K562 (cell line): ENCODE data around the gene RTP5. TPM values are rescaled to one million over a fixed set of nuclear protein-coding genes. Genes with fewer than 3 reads are reported as not detected.

Experiments
- ATAC-seq: fragments of 200-7000 bp; cut with Tn5 transposase; 3 replicates; pipeline ENCODE4 v1.9.1; 2020; ENCODE audit warnings: moderate library complexity
- BruUV-seq: library from RNA; stranded (reverse); fragments of 400-500 nt; replicated peaks from 2 replicates; lab custom pipeline; 2021; lab: Mats Ljungman, UMichigan
- CTCF ChIA-PET: fragments of 300-600 bp; formaldehyde crosslinking; extraction: SDS; loops from one replicate; lab custom pipeline; 2021; ENCODE audit warnings: low intra/inter-chr PET ratio; lab: Yijun Ruan, JAX
- POLR2A ChIA-PET: fragments of 300-600, 350-650 bp; sonication (Branson Sonifier 250); formaldehyde crosslinking; extraction: SDS; loops from one replicate; lab custom pipeline; 2021; ENCODE audit warnings: antibody characterized with exemption, inconsistent platforms; lab: Yijun Ruan, JAX
- DNase-seq, 4 experiments: peaks; one replicate each; pipeline versions ENCODE4 v3.0.0 to v3.0.0-alpha.2; 2011 to 2018; ENCODE audit warnings: low spot score in 3 of 4, mixed read lengths in 3 of 4; ENCODE audit errors: extremely low read depth in 1 of 4
- FAIRE-seq: peaks from 2 replicates; lab custom pipeline; 2011; peaks lifted over from hg19 to GRCh38; lab: Jason Lieb, UNC
- H2AFZ ChIP-seq: 2 replicates; pipeline ENCODE4 v1.6.0; 2011; ENCODE audit warnings: low read depth, low read length, control low read depth, inconsistent platforms
- H3K27ac ChIP-seq: fragments of 200-600 bp; 3 replicates; pipeline ENCODE4 v1.8.0; 2011; ENCODE audit warnings: low read depth, mild to moderate bottlenecking, control low read depth, inconsistent platforms, low read length, moderate library complexity, mixed read lengths; ENCODE audit errors: extremely low read depth
- H3K27me3 ChIP-seq, 2 experiments: fragments of 300-600 bp in 1 of 2; 2 replicates in 1 of 2; 3 replicates in 1 of 2; pipeline versions ENCODE4 v1.6.0 to v1.8.0; 2011; ENCODE audit warnings: inconsistent platforms in 2 of 2, low read length in 2 of 2, mild to moderate bottlenecking in 1 of 2, mixed read lengths in 1 of 2, moderate library complexity in 1 of 2; ENCODE audit not compliant: control insufficient read depth in 2 of 2, insufficient read depth in 2 of 2
- H3K36me3 ChIP-seq: fragments of 300-600 bp; 3 replicates; pipeline ENCODE4 v1.8.0; 2011; ENCODE audit warnings: mild to moderate bottlenecking, low read length, inconsistent platforms; ENCODE audit not compliant: control insufficient read depth, insufficient read depth
- H3K4me1 ChIP-seq, 2 experiments: fragments of 200-600 bp in 1 of 2; replicated peaks in 1 of 2; 2 replicates in 1 of 2; 3 replicates in 1 of 2; pipeline versions ENCODE4 v1.5.1 to v1.8.0; 2011; ENCODE audit warnings: inconsistent platforms in 2 of 2, low read length in 2 of 2, mild to moderate bottlenecking in 1 of 2, mixed read lengths in 1 of 2, moderate library complexity in 1 of 2; ENCODE audit not compliant: control insufficient read depth in 2 of 2, insufficient read depth in 2 of 2
- H3K4me2 ChIP-seq: 2 replicates; pipeline ENCODE4 v1.6.1; 2011; ENCODE audit warnings: low read length, control low read depth, inconsistent platforms, mixed read lengths; ENCODE audit not compliant: insufficient read depth
- H3K4me3 ChIP-seq: fragments of 200-600 bp; sonication (generic), shearing (Covaris generic); 2 replicates; pipeline ENCODE4 v1.5.1; 2016; ENCODE audit warnings: control low read depth, inconsistent platforms
- H3K79me2 ChIP-seq: fragments of 200-600 bp; 3 replicates; pipeline ENCODE4 v1.8.0; 2011; ENCODE audit warnings: low read length, inconsistent platforms; ENCODE audit not compliant: control insufficient read depth, insufficient read depth
- H3K9ac ChIP-seq, 2 experiments: 2 replicates each; pipeline versions ENCODE4 v1.6.0 to v1.6.1; 2011; ENCODE audit warnings: low read depth in 2 of 2, low read length in 2 of 2, control low read depth in 1 of 2, inconsistent platforms in 1 of 2, mild to moderate bottlenecking in 1 of 2, mixed read lengths in 1 of 2; ENCODE audit not compliant: insufficient read depth in 1 of 2
- H3K9me1 ChIP-seq: one replicate; pipeline ENCODE4 v1.6.0; 2011; ENCODE audit warnings: inconsistent platforms, mild to moderate bottlenecking, low read length, moderate library complexity; ENCODE audit not compliant: control insufficient read depth, insufficient read depth
- H3K9me3 ChIP-seq: replicated peaks from 2 replicates; pipeline ENCODE4 v1.5.1; 2011; ENCODE audit warnings: low read depth, low read length, inconsistent platforms; ENCODE audit not compliant: control insufficient read depth, insufficient read depth
- H4K20me1 ChIP-seq: replicated peaks from 2 replicates; pipeline ENCODE4 v1.6.1; 2011; ENCODE audit warnings: low read length, inconsistent platforms, mixed read lengths; ENCODE audit not compliant: control insufficient read depth, insufficient read depth
- CBX5 ChIP-seq: IDR thresholded peaks from 2 replicates; pipeline ENCODE4 v1.6.1; 2014; ENCODE audit warnings: low read depth, borderline replicate concordance
- HLTF ChIP-seq: fragments of 450-650 bp; IDR thresholded peaks from 2 replicates; pipeline ENCODE4 v1.6.1; 2016
- MBD2 ChIP-seq: sonication (generic); IDR thresholded peaks from 2 replicates; pipeline ENCODE4 v1.6.1; 2016; ENCODE audit warnings: low read depth, borderline replicate concordance
- MED1 ChIP-seq: sonication (generic); formaldehyde crosslinking; IDR thresholded peaks from 2 replicates; pipeline ENCODE4 v1.8.1; 2023; ENCODE audit warnings: missing genetic modification reagents, borderline replicate concordance
- POLR2AphosphoS2 ChIP-seq: IDR thresholded peaks from 2 replicates; pipeline ENCODE4 v1.6.1; 2012; ENCODE audit warnings: low read length, improper control_type of control experiment
- RB1 ChIP-seq: fragments of 450-650 bp; IDR thresholded peaks from 2 replicates; pipeline ENCODE4 v1.6.1; 2017; ENCODE audit warnings: low read depth, mild to moderate bottlenecking
- RBBP5 ChIP-seq: fragments of 200-600 bp; sonication (generic); IDR thresholded peaks from 2 replicates; pipeline ENCODE4 v1.6.1; 2012; ENCODE audit warnings: borderline replicate concordance, mild to moderate bottlenecking, low read length, control low read depth, inconsistent platforms; ENCODE audit not compliant: insufficient read depth, poor library complexity, severe bottlenecking
- SIN3B ChIP-seq: fragments of 450-650 bp; IDR thresholded peaks from 2 replicates; pipeline ENCODE4 v1.6.1; 2017; ENCODE audit warnings: low read depth, mild to moderate bottlenecking, moderate library complexity
- SMAD3 ChIP-seq: fragments of 450-650 bp; formaldehyde crosslinking; conservative IDR thresholded peaks from 2 replicates; pipeline ENCODE4 v1.4.0; 2020; ENCODE audit warnings: mild to moderate bottlenecking
- ZNF174 ChIP-seq: fragments of 250-450 bp; sonication (Bioruptor Pico); IDR thresholded peaks from 2 replicates; pipeline ENCODE4 v1.4.0; 2020; ENCODE audit warnings: mild to moderate bottlenecking
- ZNF668 ChIP-seq: fragments of 250-450 bp; sonication (Bioruptor Pico); IDR thresholded peaks from 2 replicates; pipeline ENCODE4 v1.8.0; 2022; ENCODE audit warnings: mild to moderate bottlenecking, inconsistent platforms
- WGBS: fragments of 100-300 bp; shearing (Covaris generic); methylation state at CpG from one replicate; pipeline ENCODE4 v1.1.6; 2016; ENCODE audit warnings: low coverage, mixed read lengths; ENCODE audit not compliant: insufficient coverage; ENCODE audit errors: missing lambda C conversion rate; 5-methylcytosine and 5-hydroxymethylcytosine counted together
- in situ Hi-C: fragments of 300-500 bp; cut with MboI; formaldehyde crosslinking; loops from 4 replicates; pipeline ENCODE4 v1.15.0; 2018; ENCODE audit warnings: inconsistent platforms, mixed read lengths
- intact Hi-C: fragments of 100-400 bp; cut with micrococcal nuclease; formaldehyde crosslinking; loops from 2 replicates; pipeline ENCODE4 v1.14.2; 2022
- polyA plus RNA-seq, 8 experiments: library from polyadenylated mRNA; depleted of rRNA in 4 of 8; stranded (reverse) in 5 of 8; unstranded in 3 of 8; fragments of >200 nt; fragmentation: Nextera tagmentation in 2 of 8; fragmentation: Illumina TruSeq in 1 of 8; extraction: Ambion mirVana in 2 of 8; extraction: Trizol in 1 of 8; gene quantifications; 2 replicates each; pipeline versions ENCODE4 v1.2.1 to v1.2.3, GENCODE V29; 2011 to 2014; ENCODE audit warnings: inconsistent platforms in 1 of 8, missing spikeins in 1 of 8
- total RNA-seq, 7 experiments: library from RNA; depleted of rRNA in 6 of 7; stranded (reverse); fragments of >200 nt in 6 of 7; fragmentation: Illumina TruSeq in 2 of 7; extraction: Trizol in 2 of 7; gene quantifications; 2 replicates each; pipeline versions ENCODE4 v1.2.1 to v1.2.3, GENCODE V29; 2011 to 2021; ENCODE audit warnings: low replicate concordance in 1 of 7
- TF ChIP-seq, protein P1 (sequence below), 2 experiments: fragments of 450-650 bp; IDR thresholded peaks; 2 replicates each; pipeline ENCODE4 v1.6.1; 2016
- TF ChIP-seq, protein P2 (sequence below): fragments of 250-450 bp; sonication (Bioruptor Pico); IDR thresholded peaks from 2 replicates; pipeline ENCODE4 v1.5.0; 2020; ENCODE audit warnings: mild to moderate bottlenecking, borderline replicate concordance

Gene RTP5
- total and polyA plus RNA-seq, 9 of the 15 experiments (the other 6 are each of a cell fraction or from before 2014, with no cell fraction given): not detected

DNA sequence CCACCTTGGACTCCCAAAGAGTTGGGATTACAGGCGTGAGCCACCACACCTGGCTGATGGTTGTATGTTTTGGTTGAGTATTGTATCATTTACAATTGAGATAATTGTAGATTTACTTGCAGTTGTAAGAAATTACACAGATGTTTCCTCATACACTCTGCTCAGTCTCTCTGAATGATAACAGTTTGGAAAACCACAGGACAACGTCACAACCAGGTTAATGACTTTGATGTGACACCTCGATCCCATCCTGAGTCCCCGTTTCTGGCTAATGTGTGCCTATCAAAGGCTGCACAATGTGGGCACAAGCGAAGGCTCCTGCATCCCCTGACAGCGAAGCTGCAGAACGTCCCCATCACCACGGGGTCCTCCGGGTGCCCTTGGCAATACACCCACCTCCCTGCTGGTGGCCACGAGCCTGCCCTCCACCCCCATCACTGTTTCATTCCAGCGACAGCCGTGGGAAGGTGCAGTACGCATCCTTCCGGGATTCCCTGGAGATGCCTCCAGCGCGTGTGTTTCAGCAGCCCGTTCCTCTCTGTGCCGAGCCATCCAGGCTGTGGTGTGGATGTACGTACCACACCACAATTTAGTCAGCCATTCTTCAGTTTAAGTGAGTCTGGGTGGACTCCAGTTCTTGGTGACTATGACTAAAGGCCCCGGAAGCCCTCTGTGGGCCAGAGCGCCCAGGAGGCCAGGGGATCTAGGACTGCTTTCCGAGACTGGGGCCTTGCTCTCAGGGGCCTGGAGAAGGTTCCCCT, 6.6 kb upstream of the RTP5 start:
- Histone ChIP-seq H3K27ac (no peak overlapping the region), H3K79me2 (no peaks in the 10 kb centered on the region)

More for the DNA sequence above, 6.6 kb upstream of the RTP5 start:
- H3K9ac ChIP-seq: 0 out of 4 replicates have a peak overlapping the region, but pooled peaks of 1 of the 2 experiments have one; percentile 28
- H2AFZ ChIP-seq: no peak overlapping the region
- peaks cover 5 to 59% of the 10 kb centered on the region in 2 experiments; a peak in 4 of 5 replicates for H3K4me1 ChIP-seq
- ChIA-PET CTCF (no interaction called here), POLR2A (interaction anchor here (0.6 kb wide), 1 partner anchor 1422 kb away, joined by 3 read pairs; no protein-coding TSS in a partner anchor)
- H3K4me2 ChIP-seq: no peak overlapping the region
- no peak for DNase-seq
- H3K4me3 ChIP-seq: no peak overlapping the region
- no TSS peak for BruUV-seq
- H3K9me1 ChIP-seq: no peaks in the 10 kb centered on the region
- H3K36me3 ChIP-seq: no peaks in the 10 kb centered on the region
- WGBS: 56% methylated on average over 17 of the region's 22 CpGs
- intact Hi-C loops (no loop called here), in situ Hi-C loops (no loop called here)
- peaks cover 5% of the 10 kb centered on the region; the same call in 1 of the 2 replicates for H4K20me1 ChIP-seq
- TF ChIP-seq SIN3B: no peak
- TF ChIP-seq RB1: no peak
- TF ChIP-seq MED1 (CRISPR knock-in tag): no peak
- TF ChIP-seq, protein P1, sequence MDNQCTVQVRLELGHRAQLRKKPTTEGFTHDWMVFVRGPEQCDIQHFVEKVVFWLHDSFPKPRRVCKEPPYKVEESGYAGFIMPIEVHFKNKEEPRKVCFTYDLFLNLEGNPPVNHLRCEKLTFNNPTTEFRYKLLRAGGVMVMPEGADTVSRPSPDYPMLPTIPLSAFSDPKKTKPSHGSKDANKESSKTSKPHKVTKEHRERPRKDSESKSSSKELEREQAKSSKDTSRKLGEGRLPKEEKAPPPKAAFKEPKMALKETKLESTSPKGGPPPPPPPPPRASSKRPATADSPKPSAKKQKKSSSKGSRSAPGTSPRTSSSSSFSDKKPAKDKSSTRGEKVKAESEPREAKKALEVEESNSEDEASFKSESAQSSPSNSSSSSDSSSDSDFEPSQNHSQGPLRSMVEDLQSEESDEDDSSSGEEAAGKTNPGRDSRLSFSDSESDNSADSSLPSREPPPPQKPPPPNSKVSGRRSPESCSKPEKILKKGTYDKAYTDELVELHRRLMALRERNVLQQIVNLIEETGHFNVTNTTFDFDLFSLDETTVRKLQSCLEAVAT (IDR thresholded peaks at IDR 0.05): no peak
- TF ChIP-seq SMAD3 (CRISPR knock-in tag): no peak
- no peak for TF ChIP-seq ZNF174 (CRISPR knock-in tag)
- no peak for TF ChIP-seq MBD2
- TF ChIP-seq HLTF: no peak
- TF ChIP-seq POLR2AphosphoS2: no peak
- TF ChIP-seq RBBP5: no peak
- TF ChIP-seq ZNF668: no peak
- TF ChIP-seq, protein P2, sequence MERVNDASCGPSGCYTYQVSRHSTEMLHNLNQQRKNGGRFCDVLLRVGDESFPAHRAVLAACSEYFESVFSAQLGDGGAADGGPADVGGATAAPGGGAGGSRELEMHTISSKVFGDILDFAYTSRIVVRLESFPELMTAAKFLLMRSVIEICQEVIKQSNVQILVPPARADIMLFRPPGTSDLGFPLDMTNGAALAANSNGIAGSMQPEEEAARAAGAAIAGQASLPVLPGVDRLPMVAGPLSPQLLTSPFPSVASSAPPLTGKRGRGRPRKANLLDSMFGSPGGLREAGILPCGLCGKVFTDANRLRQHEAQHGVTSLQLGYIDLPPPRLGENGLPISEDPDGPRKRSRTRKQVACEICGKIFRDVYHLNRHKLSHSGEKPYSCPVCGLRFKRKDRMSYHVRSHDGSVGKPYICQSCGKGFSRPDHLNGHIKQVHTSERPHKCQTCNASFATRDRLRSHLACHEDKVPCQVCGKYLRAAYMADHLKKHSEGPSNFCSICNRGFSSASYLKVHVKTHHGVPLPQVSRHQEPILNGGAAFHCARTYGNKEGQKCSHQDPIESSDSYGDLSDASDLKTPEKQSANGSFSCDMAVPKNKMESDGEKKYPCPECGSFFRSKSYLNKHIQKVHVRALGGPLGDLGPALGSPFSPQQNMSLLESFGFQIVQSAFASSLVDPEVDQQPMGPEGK: no peak
- no peak for TF ChIP-seq CBX5
- peaks cover under 1 to 34% of the 10 kb centered on the region in 2 experiments; a peak in 4 of 5 replicates for H3K27me3 ChIP-seq
- no peak for ATAC-seq
- peaks cover 4% of the 10 kb centered on the region; the same call in 1 of the 2 replicates for H3K9me3 ChIP-seq
- no peak for FAIRE-seq
